BLaER1 (cell line): Measurements from ENCODE around the gene POMT1.
"Not testable (repeated sequence)": the region's sequence is repeated elsewhere in the genome, so short reads cannot be mapped to it uniquely, and the experiment has no call there.

ENCODE experiments used
- H3K27ac ChIP-seq: shearing (Covaris generic); formaldehyde crosslinking; 2 replicates; pipeline ENCODE4 v1.8.1; 2022
- H3K27me3 ChIP-seq: shearing (Covaris generic); formaldehyde crosslinking; 2 replicates; pipeline ENCODE4 v1.8.1; 2022
- H3K36me3 ChIP-seq: shearing (Covaris generic); formaldehyde crosslinking; 2 replicates; pipeline ENCODE4 v1.8.1; 2022
- H3K4me1 ChIP-seq: shearing (Covaris generic); formaldehyde crosslinking; 2 replicates; pipeline ENCODE4 v1.8.1; 2022
- H3K4me2 ChIP-seq: shearing (Covaris generic); formaldehyde crosslinking; 2 replicates; pipeline ENCODE4 v1.8.1; 2022
- H3K4me3 ChIP-seq: shearing (Covaris generic); formaldehyde crosslinking; 2 replicates; pipeline ENCODE4 v1.8.1; 2022
- H3K9ac ChIP-seq: shearing (Covaris generic); formaldehyde crosslinking; 2 replicates; pipeline ENCODE4 v1.8.1; 2022
- H3K9me3 ChIP-seq: shearing (Covaris generic); formaldehyde crosslinking; 2 replicates; pipeline ENCODE4 v1.8.1; 2022
- H4K20me1 ChIP-seq: shearing (Covaris generic); formaldehyde crosslinking; 2 replicates; pipeline ENCODE4 v1.8.1; 2022
- Cebpa-rat ChIP-seq: shearing (Covaris generic); IDR thresholded peaks from 2 replicates; pipeline ENCODE4 v1.8.1; 2022

The POMT1 gene

DNA sequence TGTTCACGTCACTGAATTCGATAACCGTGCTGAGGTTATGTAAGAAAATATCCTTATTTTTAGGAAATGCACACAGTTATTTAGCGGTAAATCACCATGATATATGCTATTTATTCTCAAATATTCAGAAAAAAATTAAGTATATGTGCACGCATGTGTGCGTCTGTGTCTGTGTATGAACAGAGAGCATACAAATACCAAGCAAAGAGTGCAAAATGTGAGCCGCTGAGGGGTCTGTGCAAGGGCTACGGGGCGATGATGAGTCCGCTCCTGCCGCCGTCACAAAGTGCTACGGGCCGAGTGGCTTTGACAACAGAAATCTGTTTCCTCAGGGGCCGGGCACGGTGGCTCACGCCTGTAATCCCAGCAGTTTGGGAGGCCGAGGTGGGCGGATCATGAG lies 35.2 kb downstream of the POMT1 start:
- peaks cover 20% of the 10 kb centered on the region for H3K9me3 ChIP-seq
- no peak overlapping the region for H3K4me2 ChIP-seq
- H3K36me3 ChIP-seq, result no peaks in the 10 kb centered on the region
- no peak overlapping the region for H3K27ac ChIP-seq
- no peaks in the 10 kb centered on the region for H4K20me1 ChIP-seq
- H3K27me3 ChIP-seq, result no peaks in the 10 kb centered on the region
- no peak overlapping the region for H3K9ac ChIP-seq
- H3K4me1 ChIP-seq, result peaks cover 46% of the 10 kb centered on the region
- no peak for TF ChIP-seq Cebpa-rat
- no peak overlapping the region for H3K4me3 ChIP-seq

DNA sequence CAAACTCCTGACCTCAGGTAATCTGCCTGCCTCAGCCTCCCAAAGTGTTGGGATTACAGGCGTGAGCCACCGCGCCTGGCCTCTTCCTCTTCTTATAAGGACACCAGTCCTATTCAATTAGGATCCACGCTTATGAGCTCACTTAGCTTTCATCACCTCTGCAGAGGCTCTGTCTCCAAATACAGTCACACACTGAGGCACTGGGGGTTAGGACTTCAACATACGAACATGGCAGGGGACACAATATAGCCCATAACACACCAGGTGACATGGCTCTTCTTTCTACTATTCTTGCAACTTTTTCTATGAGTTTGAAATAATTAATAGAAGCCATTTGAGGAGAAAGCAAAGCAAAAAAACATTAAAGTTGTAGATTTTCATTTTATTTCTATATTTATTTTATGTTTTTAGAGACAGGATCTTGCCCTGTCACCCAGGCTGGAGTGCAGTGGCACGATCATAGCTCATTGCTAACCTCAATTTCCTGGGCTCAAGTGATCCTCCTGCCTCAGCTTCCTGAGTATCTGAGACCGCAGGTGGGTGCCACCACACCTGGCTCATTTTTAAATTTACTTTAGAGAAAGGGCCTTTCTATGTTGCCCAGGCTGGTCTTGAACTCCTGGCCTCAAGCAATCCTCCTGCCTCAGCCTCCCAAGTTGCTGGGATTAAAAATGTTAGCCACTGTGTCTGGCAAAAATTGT lies 36.7 kb downstream of the POMT1 start:
- Histone ChIP-seq H3K36me3 (no peaks in the 10 kb centered on the region), H3K27me3 (peaks cover 3% of the 10 kb centered on the region; the same call in 1 of the 2 replicates), H3K4me3 (no peak overlapping the region), H4K20me1 (no peaks in the 10 kb centered on the region), H3K4me1 (peaks cover 32% of the 10 kb centered on the region), H3K4me2 (peak overlapping the region; percentile 55), H3K9ac (no peak overlapping the region), H3K27ac (no peak overlapping the region), H3K9me3 (peaks cover 34% of the 10 kb centered on the region)
- no peak for TF ChIP-seq Cebpa-rat

DNA sequence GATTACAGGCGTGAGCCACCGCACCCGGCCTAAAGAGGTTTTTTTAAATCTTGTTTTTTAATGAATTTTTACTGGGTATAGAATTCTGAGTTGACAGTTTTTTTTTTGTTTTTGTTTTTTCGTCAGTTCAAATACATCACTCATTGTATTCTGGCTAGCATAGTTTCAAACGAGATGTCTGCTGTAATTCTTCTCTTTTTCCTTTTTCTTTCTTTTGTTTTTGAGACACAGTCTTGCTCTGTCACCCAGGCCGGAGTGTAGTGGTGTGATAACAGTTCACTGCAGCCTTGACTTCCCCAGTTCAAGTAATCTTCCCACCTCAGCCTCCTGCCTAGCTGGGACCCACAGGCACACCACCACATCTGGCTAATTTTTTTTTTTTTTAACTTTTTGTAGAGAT lies 40.4 kb downstream of the POMT1 start:
- Histone ChIP-seq H3K9ac (no peak overlapping the region), H3K36me3 (no peaks in the 10 kb centered on the region), H3K4me3 (no peak overlapping the region), H3K9me3 (peaks cover 61% of the 10 kb centered on the region), H3K4me1 (peaks cover 12% of the 10 kb centered on the region), H4K20me1 (no peaks in the 10 kb centered on the region), H3K27ac (no peak overlapping the region), H3K4me2 (no peak overlapping the region), H3K27me3 (peaks cover 39% of the 10 kb centered on the region)
- TF ChIP-seq Cebpa-rat, result no peak

DNA sequence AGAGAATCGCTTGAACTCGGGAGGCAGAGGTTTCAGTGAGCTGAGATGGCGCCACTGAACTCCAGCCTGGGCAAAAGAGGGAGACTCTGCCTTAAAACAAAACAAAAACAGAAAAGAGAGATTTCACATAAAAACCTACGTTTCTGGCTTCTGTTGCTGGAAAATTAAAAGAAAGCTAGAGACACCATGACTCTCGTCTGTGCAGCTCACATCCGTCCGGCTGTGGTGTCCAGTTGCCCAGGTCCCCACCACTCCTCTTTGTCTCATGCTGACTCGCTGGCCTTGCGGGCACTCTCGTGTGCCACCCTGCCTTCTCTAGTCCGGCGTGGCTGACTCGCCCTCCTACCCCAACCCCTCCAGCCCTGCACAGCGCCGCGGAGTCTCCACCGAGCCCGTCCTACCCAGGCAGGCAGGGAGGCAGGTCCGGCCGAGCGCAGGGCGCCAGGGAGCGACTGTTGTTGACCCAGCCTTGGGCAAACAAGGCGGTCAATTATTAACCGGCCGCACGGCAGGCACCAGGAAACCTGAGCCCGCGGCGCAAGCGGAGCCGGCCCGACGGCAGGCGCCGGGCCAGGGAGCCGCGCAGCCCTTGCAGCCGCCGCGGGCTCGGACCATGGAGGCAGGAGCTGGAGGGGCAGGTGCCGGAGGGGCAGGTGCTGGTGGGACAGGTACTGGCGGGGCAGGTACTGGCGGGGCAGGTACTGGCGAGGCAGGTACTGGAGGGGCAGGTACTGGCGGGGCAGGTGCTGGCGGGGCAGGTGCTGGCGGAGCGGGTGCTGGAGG lies 42.5 kb downstream of the POMT1 start, which contains the start of gene PRRT1B:
PRRT1B (plus strand) TSS at position 521 of the 783 bp plus-strand sequence; CDS start at position 614, 93 bp downstream.
- Histone ChIP-seq H3K27me3 (peaks cover 46% of the 10 kb centered on the region), H3K36me3 (no peaks in the 10 kb centered on the region), H4K20me1 (no peaks in the 10 kb centered on the region), H3K4me3 (0 out of 2 replicates have a peak within 1 kb of the TSS, but pooled peaks have one; percentile 3), H3K4me2 (no peak within 1 kb of the TSS), H3K9ac (no peak within 1 kb of the TSS), H3K27ac (no peak within 1 kb of the TSS), H3K9me3 (peaks cover 66% of the 10 kb centered on the region), H3K4me1 (no peaks in the 10 kb centered on the region)
- TF ChIP-seq Cebpa-rat, result no peak

DNA sequence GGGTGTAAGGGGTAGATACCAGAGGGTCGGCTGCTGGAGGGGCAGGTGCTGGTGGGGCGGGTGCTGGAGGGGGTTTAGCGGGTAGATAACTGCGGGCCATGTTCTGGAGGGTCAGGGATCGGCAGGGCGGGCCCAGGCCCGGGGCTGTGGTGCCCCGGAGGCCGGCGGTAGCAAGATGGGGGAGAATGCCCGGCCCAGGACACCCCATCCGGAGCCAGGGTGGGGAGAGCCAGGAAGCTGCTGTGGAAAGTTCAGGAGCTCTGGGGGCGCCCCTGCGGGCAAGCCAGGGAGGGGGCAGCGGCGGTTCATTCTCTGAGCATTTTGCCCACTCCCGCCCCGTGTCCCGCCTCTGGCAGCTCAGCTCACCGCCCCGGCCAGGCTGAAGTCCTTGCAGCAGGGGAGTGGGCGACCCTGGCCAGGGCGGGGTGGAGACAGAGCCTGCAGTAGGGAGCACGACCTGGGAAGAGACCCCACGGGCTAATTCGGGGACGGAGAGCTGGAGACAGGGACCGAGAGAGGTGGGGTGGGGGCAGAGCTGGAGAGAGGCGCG lies 43.1 kb downstream of the POMT1 start:
- Histone ChIP-seq H3K4me1 (no peaks in the 10 kb centered on the region), H3K4me3 (0 out of 2 replicates have a peak overlapping the region, but pooled peaks have one; percentile 3), H3K4me2 (no peak overlapping the region), H3K9ac (no peak overlapping the region), H3K27ac (no peak overlapping the region), H3K36me3 (no peaks in the 10 kb centered on the region), H3K27me3 (peaks cover 46% of the 10 kb centered on the region), H3K9me3 (peaks cover 66% of the 10 kb centered on the region), H4K20me1 (no peaks in the 10 kb centered on the region)
- TF ChIP-seq Cebpa-rat, result no peak

DNA sequence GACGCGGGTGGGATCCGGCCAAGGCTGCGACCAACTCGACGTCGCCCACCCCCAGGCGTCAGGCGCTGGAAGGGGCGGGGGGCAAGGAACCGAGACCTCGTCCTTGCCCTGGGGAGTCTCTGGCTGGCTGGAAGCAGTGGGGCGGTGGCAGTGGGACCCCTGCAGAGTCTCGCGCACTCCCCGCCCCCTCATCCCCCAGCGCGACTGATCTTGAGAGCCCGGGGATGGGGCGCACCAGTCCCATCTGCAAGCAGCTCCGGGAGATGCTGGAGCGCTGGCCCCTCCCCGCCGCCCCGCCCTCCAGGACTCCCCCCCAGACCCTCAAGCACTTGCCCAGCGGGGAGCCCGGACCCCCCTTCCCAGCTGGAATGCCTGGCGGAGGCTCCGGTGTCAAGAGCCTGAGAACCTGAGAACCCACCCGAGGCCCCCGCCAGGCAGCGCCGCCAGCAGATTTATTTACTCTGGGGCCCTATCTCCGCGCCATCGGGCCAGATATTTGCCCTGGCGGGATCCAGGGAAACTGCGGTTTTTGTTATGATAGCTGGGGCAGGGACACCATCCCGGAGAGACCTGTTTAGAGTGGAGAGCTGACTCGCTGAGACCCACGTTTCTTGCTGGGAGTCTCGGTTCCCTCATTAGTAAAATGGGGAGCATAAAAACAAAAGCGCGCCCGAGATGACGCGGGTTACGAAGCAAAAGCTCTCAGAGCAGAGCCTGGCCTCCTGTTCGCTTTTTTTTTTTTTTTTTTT lies 43.8 kb downstream of the POMT1 start:
- Histone ChIP-seq H3K27me3 (peaks cover 46% of the 10 kb centered on the region), H3K9me3 (peaks cover 66% of the 10 kb centered on the region), H3K4me3 (0 out of 2 replicates have a peak overlapping the region, but pooled peaks have one; percentile 3), H3K9ac (no peak overlapping the region), H4K20me1 (no peaks in the 10 kb centered on the region), H3K36me3 (no peaks in the 10 kb centered on the region), H3K27ac (no peak overlapping the region), H3K4me1 (no peaks in the 10 kb centered on the region), H3K4me2 (no peak overlapping the region)
- no peak for TF ChIP-seq Cebpa-rat

DNA sequence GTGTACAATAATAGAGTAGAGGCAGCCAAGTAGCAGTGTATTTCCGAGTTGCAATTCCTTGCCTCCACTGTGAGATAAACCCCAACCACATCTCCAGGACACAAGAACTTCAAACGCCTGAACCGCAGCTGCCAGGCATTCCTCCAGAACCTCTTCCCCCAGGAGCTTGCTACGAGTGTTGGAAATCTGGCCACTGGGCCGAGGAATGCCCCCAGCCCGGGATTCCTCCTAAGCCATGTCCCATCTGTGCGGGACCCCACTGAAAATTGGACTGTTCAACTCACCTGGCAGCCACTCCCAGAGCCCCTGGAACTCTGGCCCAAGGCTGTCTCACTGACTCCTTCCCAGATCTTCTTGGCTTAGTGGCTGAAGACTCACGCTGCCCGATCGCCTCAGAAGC lies 46.5 kb downstream of the POMT1 start:
- not testable (repeated sequence) for H3K27ac ChIP-seq, H3K9ac ChIP-seq, H3K4me1 ChIP-seq, H4K20me1 ChIP-seq, H3K36me3 ChIP-seq, H3K4me3 ChIP-seq, H3K4me2 ChIP-seq
- Histone ChIP-seq H3K27me3 (peaks cover 45% of the 10 kb centered on the region), H3K9me3 (peaks cover 43% of the 10 kb centered on the region)

DNA sequence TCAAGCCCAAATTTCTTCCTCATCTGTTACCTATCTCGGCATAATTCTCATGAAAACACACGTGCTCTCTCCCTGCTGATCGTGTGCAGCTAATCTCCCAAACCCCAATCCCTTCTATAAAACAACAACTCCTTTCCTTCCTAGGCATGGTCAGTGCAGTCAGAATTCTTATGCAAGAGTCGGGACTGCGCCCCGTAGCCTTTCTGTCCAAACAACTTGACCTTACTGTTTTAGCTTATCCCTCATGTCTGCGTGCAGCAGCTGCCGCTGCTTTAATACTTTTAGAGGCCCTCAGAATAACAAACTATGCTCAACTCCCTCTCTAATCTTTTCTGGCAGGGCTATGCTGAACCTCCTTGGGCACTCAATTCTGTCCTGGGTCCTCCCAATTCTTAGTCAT lies 47.7 kb downstream of the POMT1 start:
- not testable (repeated sequence) for H4K20me1 ChIP-seq, H3K4me1 ChIP-seq, H3K4me3 ChIP-seq, H3K27ac ChIP-seq, H3K4me2 ChIP-seq, H3K9ac ChIP-seq, H3K36me3 ChIP-seq
- Histone ChIP-seq H3K27me3 (peaks cover 34% of the 10 kb centered on the region), H3K9me3 (peaks cover 30% of the 10 kb centered on the region)

DNA sequence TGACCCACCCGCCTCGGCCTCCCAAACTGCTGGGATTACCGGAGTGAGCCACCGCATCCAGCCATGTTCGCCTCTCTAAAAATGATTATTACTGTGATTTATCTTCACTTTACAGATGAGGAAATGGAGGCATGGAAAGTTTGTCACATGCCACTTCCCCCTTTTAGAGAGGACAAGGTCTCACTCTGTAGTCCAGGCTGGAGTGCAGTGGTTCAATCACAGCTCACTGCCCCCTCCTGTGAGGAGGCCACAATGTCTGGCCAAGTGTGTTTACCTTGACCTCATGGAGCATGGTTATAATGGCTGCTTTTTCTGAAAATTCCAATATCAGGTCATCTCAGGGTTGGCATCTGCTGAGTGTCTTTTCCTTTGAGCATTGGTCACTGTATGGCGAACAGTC lies 49.3 kb downstream of the POMT1 start:
- H3K27me3 ChIP-seq, result peaks cover 18% of the 10 kb centered on the region
- no peak overlapping the region for H3K4me3 ChIP-seq
- H4K20me1 ChIP-seq, result no peaks in the 10 kb centered on the region
- peaks cover 14% of the 10 kb centered on the region; the same call in 1 of the 2 replicates for H3K9me3 ChIP-seq
- no peaks in the 10 kb centered on the region for H3K36me3 ChIP-seq
- H3K4me2 ChIP-seq, result no peak overlapping the region
- H3K4me1 ChIP-seq, result no peaks in the 10 kb centered on the region
- TF ChIP-seq Cebpa-rat, result no peak
- no peak overlapping the region for H3K27ac ChIP-seq
- H3K9ac ChIP-seq, result no peak overlapping the region
